Heart left ventricle (tissue), 16 donors: ENCODE measurements around the gene SNTA1. TPM values are rescaled to one million over a fixed set of nuclear protein-coding genes. Genes with fewer than 3 reads are reported as not detected.

Experiments used
- ATAC-seq, 4 donors: fragments of 200-7000 bp; cut with Tn5 transposase; one replicate each; pipeline ENCODE4 v1.9.1; 2020 to 2022; ENCODE audit warnings: moderate library complexity in 4 of 4, mild to moderate bottlenecking in 3 of 4, moderate number of reproducible peaks in 1 of 4
- DNase-seq, 5 donors: peaks; one replicate each; pipeline ENCODE4 v3.0.0-alpha.2; 2020
- H3K27ac ChIP-seq, 12 donors: fragments of 200-600 bp; sonication (generic) in 4 of 12; one replicate each; pipeline versions ENCODE4 v1.5.0 to v1.8.0; 2016 to 2022; ENCODE audit warnings: mild to moderate bottlenecking in 2 of 12
- H3K27me3 ChIP-seq, 9 donors: fragments of 200-600 bp; sonication (generic) in 2 of 9; one replicate each; pipeline versions ENCODE4 v1.5.1 to v1.8.0; 2016 to 2022; ENCODE audit warnings: mild to moderate bottlenecking in 3 of 9
- H3K36me3 ChIP-seq, 9 donors: fragments of 200-600 bp; sonication (generic) in 2 of 9; one replicate each; pipeline versions ENCODE4 v1.5.0 to v1.8.0; 2018 to 2022; ENCODE audit warnings: mild to moderate bottlenecking in 2 of 9
- H3K4me1 ChIP-seq, 12 donors: fragments of 200-600 bp; sonication (generic) in 4 of 12; one replicate each; pipeline versions ENCODE4 v1.5.0 to v1.8.0; 2016 to 2022; ENCODE audit warnings: mild to moderate bottlenecking in 3 of 12
- H3K4me3 ChIP-seq, 12 donors: fragments of 200-600 bp; sonication (generic) in 4 of 12; one replicate each; pipeline versions ENCODE4 v1.5.0 to v1.8.0; 2017 to 2022; ENCODE audit warnings: mild to moderate bottlenecking in 9 of 12, moderate library complexity in 4 of 12
- H3K9me3 ChIP-seq, 12 donors: fragments of 200-600 bp; sonication (generic) in 4 of 12; one replicate each; pipeline versions ENCODE4 v1.5.0 to v1.8.0; 2016 to 2022; ENCODE audit warnings: mild to moderate bottlenecking in 1 of 12
- POLR2A ChIP-seq, 2 donors: fragments of 450-650 bp; IDR thresholded peaks; one replicate each; pipeline ENCODE4 v1.6.1; 2017; ENCODE audit warnings: antibody characterized with exemption in 2 of 2, mild to moderate bottlenecking in 2 of 2, moderate library complexity in 2 of 2
- WGBS, 4 donors: extraction: QIAGEN DNeasy Blood & Tissue Kit in 2 of 4; methylation state at CpG; one replicate each; pipeline versions ENCODE4 v1.1.5 to v1.1.7; 2013 to 2018; 5-methylcytosine and 5-hydroxymethylcytosine counted together
- intact Hi-C, 10 donors: fragments of 100-400 bp; cut with DNase I; formaldehyde crosslinking; loops; one replicate each; pipeline versions ENCODE4 v1.11.1 to v1.14.2; 2022
- polyA plus RNA-seq, 2 donors: library from polyadenylated mRNA; stranded (reverse); fragments of 200-250 nt; gene quantifications; one replicate each; pipeline ENCODE4 v1.2.3, GENCODE V29; 2013
- total RNA-seq, 9 donors: library from RNA; depleted of rRNA in 2 of 9; stranded (reverse); fragments of >200 nt in 2 of 9; fragmentation: NEBNext Ultra II Directional in 3 of 9; extraction: Animal tissue kit (Norgen Biotek cat#: 25700) in 3 of 9; gene quantifications; one replicate each; pipeline versions ENCODE4 v1.1.0 to v1.2.4, GENCODE V29; 2016 to 2023
- TF ChIP-seq, protein P1 (sequence below), 12 donors: fragments of 200-600 bp; sonication (generic) in 4 of 12; IDR thresholded peaks; one replicate each; pipeline versions ENCODE4 v1.5.0 to v1.8.0; 2018 to 2022; ENCODE audit warnings: antibody characterized with exemption in 12 of 12, mild to moderate bottlenecking in 5 of 12
- donor health status: ischemic (EF 13 %, LVEDD 7.1; RV severe dilation, severe dysfunction).
- donor health status: healthy with polysubstance abuse.
- donor health status: DM: no; HTN: yes; CAD: no.
- donor health status: DM: no; HTN: no; CAD: no.
- donor health status: ischemic (EF 25% LVEDD 6.9; RV normal size, moderate dysfunction).
- donor health status: ischemic (EF 25% LVEDD 5.7; RV mildly dilated, moderate dysfunction).
- donor health status: healthy.
- donor health status: DM: yes; HTN: yes; CAD: no.
- donor health status: ischemic (EF 35%, LVEDD 5.7; RV mildly dilated, moderate dysfunction).
- donor health status: nonischemic (EF 11% LVEDD 7.7; RV severe dilation, severe dysfunction).
- donor health status: DM: yes; HTN: yes; CAD: no.
- donor health status: PGD.
- donor health status: ischemic (EF 29% LVEDD 5.4; RV normal size, mild dysfunction).
- donor health status: nonischemic (EF 23%, LVEDD 6.1; RV moderate dilation, normal function).

The SNTA1 gene
- total and polyA plus RNA-seq, 11 donors = 91.0 to 318 (median 166) TPM

DNA sequence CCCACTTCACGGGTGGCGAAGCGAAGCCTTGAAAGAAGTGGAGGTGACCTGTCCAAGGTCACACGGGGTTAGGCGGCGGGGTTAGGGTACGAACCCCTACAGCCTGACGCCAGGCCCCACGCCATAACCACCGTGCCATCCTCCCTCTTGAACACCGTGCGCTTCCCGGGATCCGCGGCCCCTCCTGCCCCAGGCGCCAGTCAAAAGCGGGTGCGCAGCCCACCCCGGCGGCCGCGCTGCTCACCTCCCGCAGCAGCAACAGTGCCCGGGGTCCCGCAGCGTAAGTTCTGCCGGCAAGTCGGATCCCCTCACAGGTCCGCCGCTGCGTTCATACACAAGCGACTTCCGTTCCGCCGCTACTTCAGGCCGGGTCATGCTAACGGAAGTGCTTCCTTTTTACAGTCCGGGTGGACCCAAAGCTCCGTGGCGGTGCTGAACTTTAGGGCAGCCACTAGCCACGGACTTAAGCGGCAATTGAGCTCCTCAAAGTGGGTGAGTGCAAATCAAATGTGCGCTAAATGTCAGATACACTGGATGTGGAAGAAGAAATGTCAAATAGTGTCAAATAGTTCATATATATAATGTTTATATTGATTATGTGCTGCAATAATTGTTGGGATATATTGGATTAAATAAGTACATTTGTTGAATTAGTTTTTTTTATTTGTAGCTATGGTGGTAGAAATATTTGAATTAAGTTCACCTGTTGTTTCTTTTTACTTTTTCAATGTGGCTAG lies 42.2 kb downstream of the SNTA1 start, which contains the start of gene CDK5RAP1:
Gene CDK5RAP1, minus strand, starts transcription at position 336 of the 737 bp plus-strand sequence. CDS start 4,455 bp downstream, outside the sequence.
- ATAC-seq (peak; percentile 74 to 97 (median 94)), DNase-seq (peak; percentile 86 to 91 (median 87))
- peak in 1 of 2 donors; percentile 42 for TF ChIP-seq POLR2A (IDR thresholded peaks at IDR 0.05)
- TF ChIP-seq, protein P1, sequence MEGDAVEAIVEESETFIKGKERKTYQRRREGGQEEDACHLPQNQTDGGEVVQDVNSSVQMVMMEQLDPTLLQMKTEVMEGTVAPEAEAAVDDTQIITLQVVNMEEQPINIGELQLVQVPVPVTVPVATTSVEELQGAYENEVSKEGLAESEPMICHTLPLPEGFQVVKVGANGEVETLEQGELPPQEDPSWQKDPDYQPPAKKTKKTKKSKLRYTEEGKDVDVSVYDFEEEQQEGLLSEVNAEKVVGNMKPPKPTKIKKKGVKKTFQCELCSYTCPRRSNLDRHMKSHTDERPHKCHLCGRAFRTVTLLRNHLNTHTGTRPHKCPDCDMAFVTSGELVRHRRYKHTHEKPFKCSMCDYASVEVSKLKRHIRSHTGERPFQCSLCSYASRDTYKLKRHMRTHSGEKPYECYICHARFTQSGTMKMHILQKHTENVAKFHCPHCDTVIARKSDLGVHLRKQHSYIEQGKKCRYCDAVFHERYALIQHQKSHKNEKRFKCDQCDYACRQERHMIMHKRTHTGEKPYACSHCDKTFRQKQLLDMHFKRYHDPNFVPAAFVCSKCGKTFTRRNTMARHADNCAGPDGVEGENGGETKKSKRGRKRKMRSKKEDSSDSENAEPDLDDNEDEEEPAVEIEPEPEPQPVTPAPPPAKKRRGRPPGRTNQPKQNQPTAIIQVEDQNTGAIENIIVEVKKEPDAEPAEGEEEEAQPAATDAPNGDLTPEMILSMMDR (IDR thresholded peaks at IDR 0.05) = peak in 1 of 12 donors; percentile 3
- intact Hi-C loops = loop anchor here in 3 of 10 donors (5.0 kb wide), 3 partner anchors 41 to 266 kb away; partner anchors contain the start of genes SNTA1 (in 2 of the 3), ACTL10 (in 1 of the 3) and C20orf144 (in 1 of the 3)
- peak within 1 kb of the TSS; percentile 70 to 100 (median 91) for H3K4me3 ChIP-seq
- H3K27ac ChIP-seq = peak within 1 kb of the TSS; percentile 55 to 86 (median 74)
- peaks cover 0 to 23% (median 6%) of the 10 kb centered on the region in 9 donors for H3K36me3 ChIP-seq
- no peaks in the 10 kb centered on the region for H3K27me3 ChIP-seq
- peaks cover 0 to 30% (median 16%) of the 10 kb centered on the region in 12 donors for H3K4me1 ChIP-seq
- 0 to 1% (median 0%) methylated on average over 30 to 43 of the region's 43 CpGs for WGBS, 4 donors
- H3K9me3 ChIP-seq = no peaks in the 10 kb centered on the region

DNA sequence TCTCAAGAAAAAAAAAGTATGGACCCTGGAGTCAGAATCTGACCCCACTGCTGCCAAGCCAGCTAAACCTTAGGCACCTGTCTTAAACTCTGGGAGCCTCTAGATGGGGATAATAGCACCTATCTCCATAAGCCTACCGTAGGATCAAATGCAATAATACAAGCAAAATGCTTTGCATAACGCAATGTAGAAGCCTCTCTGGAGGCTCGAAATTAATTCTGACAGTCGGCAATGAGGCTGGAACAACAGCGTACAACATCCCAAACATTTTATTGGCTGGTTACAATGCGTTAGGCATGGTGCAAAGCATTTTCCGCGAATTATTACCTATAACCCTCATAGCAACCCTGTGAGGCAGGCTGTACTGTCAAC lies 42.8 kb downstream of the SNTA1 start:
- WGBS, 4 donors = 0 to 2% (median 0%) methylated on average over 8 of the region's 8 CpGs
- peak in 3 of 4 donors; percentile 15 to 25 (median 16) for ATAC-seq
- Histone ChIP-seq H3K9me3 (no peaks in the 10 kb centered on the region), H3K27me3 (no peaks in the 10 kb centered on the region), H3K4me1 (peaks cover 0 to 30% (median 16%) of the 10 kb centered on the region in 12 donors), H3K4me3 (peak overlapping the region; percentile 70 to 100 (median 91)), H3K36me3 (peaks cover 0 to 23% (median 11%) of the 10 kb centered on the region in 9 donors), H3K27ac (peak overlapping the region in 11 of 12 donors; percentile 58 to 86 (median 76))
- no peak for DNase-seq
- no peak for TF ChIP-seq POLR2A (IDR thresholded peaks at IDR 0.05)
- TF ChIP-seq, protein P1 (IDR thresholded peaks at IDR 0.05) = peak in 1 of 12 donors; percentile 18
- intact Hi-C loops = loop anchor here in 3 of 10 donors (5.0 kb wide), 3 partner anchors 42 to 267 kb away; partner anchors contain the start of genes SNTA1 (in 2 of the 3), ACTL10 (in 1 of the 3) and C20orf144 (in 1 of the 3)

DNA sequence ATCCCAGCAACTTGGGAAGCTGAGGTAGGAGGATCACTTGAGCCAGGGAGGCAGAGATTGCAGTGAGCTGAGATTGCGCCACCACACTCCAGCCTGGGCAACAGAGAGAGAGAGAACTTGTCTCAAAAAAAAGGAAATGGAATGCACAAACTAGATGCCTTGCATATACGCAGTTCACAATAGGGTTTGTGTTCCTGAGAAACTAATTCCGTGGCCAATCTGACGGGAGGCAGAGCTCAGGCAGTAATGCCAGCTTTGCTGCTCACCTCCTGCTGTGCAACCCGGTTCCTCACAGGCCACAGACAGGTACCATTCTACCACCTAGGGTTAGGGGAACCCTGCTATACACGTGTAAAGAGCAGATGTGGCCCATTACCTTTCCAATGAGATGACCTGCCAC lies 43.6 kb downstream of the SNTA1 start:
- Histone ChIP-seq H3K4me1 (peaks cover 0 to 30% (median 16%) of the 10 kb centered on the region in 12 donors), H3K27me3 (no peaks in the 10 kb centered on the region), H3K9me3 (no peaks in the 10 kb centered on the region), H3K4me3 (peak overlapping the region in 8 of 12 donors; percentile 70 to 98 (median 90)), H3K27ac (no peak overlapping the region), H3K36me3 (peaks cover 0 to 26% (median 18%) of the 10 kb centered on the region in 9 donors)
- no peak for TF ChIP-seq POLR2A (IDR thresholded peaks at IDR 0.05)
- TF ChIP-seq, protein P1 (IDR thresholded peaks at IDR 0.05) = no peak
- 60 to 65% (median 62%) methylated on average over 6 of the region's 6 CpGs for WGBS, 4 donors
- ATAC-seq = no peak
- intact Hi-C loops = loop anchor here in 3 of 10 donors (5.0 kb wide), 3 partner anchors 42 to 267 kb away; partner anchors contain the start of genes SNTA1 (in 2 of the 3), ACTL10 (in 1 of the 3) and C20orf144 (in 1 of the 3)
- no peak for DNase-seq

DNA sequence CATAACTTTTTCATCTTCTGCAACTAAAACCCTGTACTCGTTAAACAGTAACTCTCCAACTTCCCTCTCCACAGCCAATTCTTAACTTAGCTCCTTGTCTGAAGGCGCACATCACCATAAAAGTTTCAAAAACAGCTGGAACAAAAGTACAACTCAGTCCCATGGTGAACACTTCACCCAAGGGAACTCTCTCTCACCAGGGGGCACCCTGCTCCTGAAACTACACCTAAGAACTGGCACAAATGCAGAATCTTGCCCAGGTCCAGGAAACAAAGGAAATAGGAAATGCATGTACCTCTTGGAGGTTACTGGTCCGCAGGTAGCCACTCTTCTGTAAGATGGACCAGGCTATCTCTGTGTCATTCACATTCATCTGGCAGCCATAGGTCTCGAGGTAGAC lies 48.8 kb downstream of the SNTA1 start:
- H3K27me3 ChIP-seq = no peaks in the 10 kb centered on the region
- no peak overlapping the region for H3K4me3 ChIP-seq
- ATAC-seq (no peak), DNase-seq (no peak)
- intact Hi-C loops = no loop called here
- peaks cover 0 to 73% (median 62%) of the 10 kb centered on the region in 9 donors for H3K36me3 ChIP-seq
- no peaks in the 10 kb centered on the region for H3K9me3 ChIP-seq
- TF ChIP-seq POLR2A (IDR thresholded peaks at IDR 0.05) = no peak
- TF ChIP-seq, protein P1 (IDR thresholded peaks at IDR 0.05) = peak in 2 of 12 donors; percentile 6 to 15
- no peak overlapping the region for H3K27ac ChIP-seq
- 85 to 91% (median 87%) methylated on average over 4 of the region's 4 CpGs for WGBS, 4 donors
- peaks cover 0 to 9% (median 3%) of the 10 kb centered on the region in 12 donors for H3K4me1 ChIP-seq
